Raji (cell line): ENCODE measurements around the gene CENPU.

Experiments used
- POLR2A ChIP-seq: IDR thresholded peaks from 2 replicates; pipeline ENCODE4 v1.6.1; 2011; ENCODE audit warnings: low read depth, low read length, control low read depth; ENCODE audit not compliant: insufficient read depth

CENPU gene

GRCh38 chr4:184733654-184734524, at the start of gene CENPU:
Gene CENPU, minus strand, starts transcription at chr4:184734096. Its CDS starts 34 bp downstream, at chr4:184734062.
- peak; percentile 84 for TF ChIP-seq POLR2A

- TF ChIP-seq POLR2A = no peak
Measured at GRCh38 chr4:184782731-184783373, 49.0 kb upstream of the CENPU start.

- TF ChIP-seq POLR2A = no peak
Measured at GRCh38 chr4:184778325-184778724, 44.4 kb upstream of the CENPU start.

- TF ChIP-seq POLR2A = no peak
Measured at GRCh38 chr4:184776821-184777220, 42.9 kb upstream of the CENPU start.

GRCh38 chr4:184775854-184776555, 42.1 kb upstream of the CENPU start:
- no peak for TF ChIP-seq POLR2A

GRCh38 chr4:184774152-184774551, 40.3 kb upstream of the CENPU start:
- no peak for TF ChIP-seq POLR2A

- TF ChIP-seq POLR2A = no peak
Measured at GRCh38 chr4:184771416-184771815, 37.5 kb upstream of the CENPU start.

- no peak for TF ChIP-seq POLR2A
Measured at GRCh38 chr4:184769141-184769765, 35.4 kb upstream of the CENPU start.

- no peak for TF ChIP-seq POLR2A
Measured at GRCh38 chr4:184768296-184768695, 34.4 kb upstream of the CENPU start.

- TF ChIP-seq POLR2A = no peak
Measured at GRCh38 chr4:184766446-184766845, 32.5 kb upstream of the CENPU start.

- TF ChIP-seq POLR2A = no peak
Measured at GRCh38 chr4:184765473-184766340, 31.8 kb upstream of the CENPU start.

- no peak for TF ChIP-seq POLR2A
Measured at GRCh38 chr4:184764601-184765000, 30.7 kb upstream of the CENPU start.

- no peak for TF ChIP-seq POLR2A
Measured at GRCh38 chr4:184763150-184763780, 29.4 kb upstream of the CENPU start.

GRCh38 chr4:184762100-184762499, 28.2 kb upstream of the CENPU start:
- no peak for TF ChIP-seq POLR2A

- TF ChIP-seq POLR2A = no peak
Measured at GRCh38 chr4:184760681-184761080, 26.8 kb upstream of the CENPU start.
